Measurements from ENCODE around the gene MIF4GD.

The MIF4GD gene

GRCh38 chr17:75273977-75274708 lies 3.1 kb upstream of the MIF4GD start:
- ChIA-PET POLR2A (interaction anchor here (1.2 to 6.4 kb wide), 3 partner anchors 9 to 15 kb away, joined by 3 to 120 read pairs (median 5); partner anchors contain the start of genes GGA3, MRPS7 and SLC25A19), CTCF (interaction anchor here (0.8 kb wide), 1 partner anchor 15 kb away, joined by 4 read pairs; the partner anchor contains the start of gene SLC25A19)
- no peak for TF ChIP-seq FOXM1 (IDR thresholded peaks at IDR 0.05; ENCODE audit: borderline replicate concordance)
- TF ChIP-seq HDGF (IDR thresholded peaks at IDR 0.05; ENCODE audit: borderline replicate concordance), result no peak
- TF ChIP-seq FOXA1 (IDR thresholded peaks at IDR 0.05), result no peak
- no peak for TF ChIP-seq NFRKB (IDR thresholded peaks at IDR 0.05)
- no peak for TF ChIP-seq CTBP1 (IDR thresholded peaks at IDR 0.05; ENCODE audit: borderline replicate concordance)
- no peak for TF ChIP-seq SUZ12 (IDR thresholded peaks at IDR 0.05)
- TF ChIP-seq ELF4 (IDR thresholded peaks at IDR 0.05), result no peak
- no peak for TF ChIP-seq PKNOX1 (IDR thresholded peaks at IDR 0.05)
- no peak for TF ChIP-seq ARNT (IDR thresholded peaks at IDR 0.05)
- TF ChIP-seq ZNF384 (IDR thresholded peaks at IDR 0.05), result no peak
- no peak for DNase-seq (ENCODE audit: extremely low spot score)

GRCh38 chr17:75272848-75273184 lies 1.8 kb upstream of the MIF4GD start:
- TF ChIP-seq FOXK2 (IDR thresholded peaks at IDR 0.05) (no peak), FOXA1 (IDR thresholded peaks at IDR 0.05) (no peak), SUZ12 (IDR thresholded peaks at IDR 0.05) (no peak), SP1 (IDR thresholded peaks at IDR 0.05) (no peak), PKNOX1 (IDR thresholded peaks at IDR 0.05) (no peak), L3MBTL2 (conservative IDR thresholded peaks at IDR 0.05) (no peak), BHLHE40 (IDR thresholded peaks at IDR 0.05; ENCODE audit: borderline replicate concordance) (no peak), ARNT (IDR thresholded peaks at IDR 0.05) (no peak), TARDBP (IDR thresholded peaks at IDR 0.05) (no peak), CTBP1 (IDR thresholded peaks at IDR 0.05; ENCODE audit: borderline replicate concordance) (no peak), FOXM1 (IDR thresholded peaks at IDR 0.05; ENCODE audit: borderline replicate concordance) (no peak)
- ChIA-PET CTCF (interaction anchor here (1.1 kb wide), 1 partner anchor 129 kb away, joined by 5 read pairs; no protein-coding TSS in a partner anchor), POLR2A (interaction anchor here (0.8 to 6.4 kb wide), 7 partner anchors 9 to 139 kb away, joined by 3 to 120 read pairs (median 4); partner anchors contain the start of genes GGA3, GRB2, MRPS7 and SLC25A19)
- no peak for DNase-seq (ENCODE audit: extremely low spot score)

- ChIA-PET CTCF (interaction anchor here (0.6 to 2.0 kb wide), 5 partner anchors 11 to 361 kb away, joined by 3 to 28 read pairs (median 5); partner anchors contain the start of genes GGA3, MRPS7, SLC25A19 and SMIM5), POLR2A (interaction anchor here (0.8 to 6.4 kb wide), 13 partner anchors 9 to 140 kb away, joined by 3 to 120 read pairs (median 8); partner anchors contain the start of genes GGA3, GRB2, MRPS7 and SLC25A19)
- no peak for DNase-seq (ENCODE audit: extremely low spot score)
- TF ChIP-seq FOXM1 (IDR thresholded peaks at IDR 0.05; ENCODE audit: borderline replicate concordance) (no peak), HDGF (IDR thresholded peaks at IDR 0.05; ENCODE audit: borderline replicate concordance) (peak; percentile 72; the same call in 1 of the 2 replicates)
Measured at GRCh38 chr17:75271955-75272847, 1.2 kb upstream of the MIF4GD start.

GRCh38 chr17:75271233-75271954 lies 363 bp upstream of the MIF4GD start:
- TF ChIP-seq FOXM1 (IDR thresholded peaks at IDR 0.05; ENCODE audit: borderline replicate concordance) (no peak; the same call in 1 of the 2 replicates), LEF1 (IDR thresholded peaks at IDR 0.05; ENCODE audit: borderline replicate concordance) (0 out of 2 replicates have a peak, but pooled peaks have one; percentile 4), TARDBP (IDR thresholded peaks at IDR 0.05) (peak; percentile 80), L3MBTL2 (conservative IDR thresholded peaks at IDR 0.05) (peak; percentile 73), SUZ12 (IDR thresholded peaks at IDR 0.05) (no peak), SP1 (IDR thresholded peaks at IDR 0.05) (no peak)
- ChIA-PET CTCF (interaction anchor here (0.6 to 2.7 kb wide), 38 partner anchors 9 to 362 kb away, joined by 3 to 28 read pairs (median 5); partner anchors contain the start of genes ARMC7, GGA3, GRB2 and MRPS7), POLR2A (interaction anchor here (0.6 to 6.4 kb wide), 48 partner anchors 10 to 509 kb away, joined by 3 to 120 read pairs (median 4); partner anchors contain the start of genes GGA3, GRB2, HID1 and JPT1)
- peak; percentile 95 for DNase-seq (ENCODE audit: extremely low spot score)

- peak; percentile 66 for DNase-seq (ENCODE audit: extremely low spot score)
- ChIA-PET CTCF (interaction anchor here (0.6 to 2.7 kb wide), 37 partner anchors 9 to 309 kb away, joined by 3 to 28 read pairs (median 5); partner anchors contain the start of genes ARMC7, GGA3, GRB2 and MRPS7), POLR2A (interaction anchor here (0.6 to 6.4 kb wide), 48 partner anchors 9 to 510 kb away, joined by 3 to 120 read pairs (median 5); partner anchors contain the start of genes GGA3, GRB2, HID1 and JPT1)
- TF ChIP-seq ARNT (IDR thresholded peaks at IDR 0.05) (no peak), BHLHE40 (IDR thresholded peaks at IDR 0.05; ENCODE audit: borderline replicate concordance) (no peak), PKNOX1 (IDR thresholded peaks at IDR 0.05) (no peak), TARDBP (IDR thresholded peaks at IDR 0.05) (no peak), FOXM1 (IDR thresholded peaks at IDR 0.05; ENCODE audit: borderline replicate concordance) (no peak), SP1 (IDR thresholded peaks at IDR 0.05) (no peak), HDGF (IDR thresholded peaks at IDR 0.05; ENCODE audit: borderline replicate concordance) (no peak), SUZ12 (IDR thresholded peaks at IDR 0.05) (no peak), LEF1 (IDR thresholded peaks at IDR 0.05; ENCODE audit: borderline replicate concordance) (no peak), L3MBTL2 (conservative IDR thresholded peaks at IDR 0.05) (no peak)
Measured at GRCh38 chr17:75270218-75270965, 639 bp downstream of the MIF4GD start.
